ENCODE measurements around the gene TPRG1L.

Gene TPRG1L

DNA sequence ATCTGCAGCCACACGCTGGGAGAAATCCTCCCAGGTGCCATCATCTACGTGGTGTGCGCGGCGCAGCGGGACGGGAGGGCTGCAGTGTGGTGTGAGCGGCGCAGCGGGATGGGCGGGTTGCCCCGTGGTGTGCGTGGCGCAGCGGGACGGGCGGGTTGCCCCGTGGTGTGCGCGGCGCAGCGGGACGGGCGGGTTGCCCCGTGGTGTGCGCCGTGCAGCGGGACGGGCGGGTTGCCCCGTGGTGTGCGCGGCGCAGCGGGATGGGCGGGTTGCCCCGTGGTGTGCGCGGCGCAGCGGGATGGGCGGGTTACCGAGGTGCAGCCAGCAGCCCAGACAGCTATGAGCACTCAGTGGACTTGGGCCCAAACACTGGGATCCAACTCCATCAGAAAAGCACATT, 20.4 kb downstream of the TPRG1L start:
- no peak for DNase-seq (ENCODE audit: low read depth in 2 of 2)

DNA sequence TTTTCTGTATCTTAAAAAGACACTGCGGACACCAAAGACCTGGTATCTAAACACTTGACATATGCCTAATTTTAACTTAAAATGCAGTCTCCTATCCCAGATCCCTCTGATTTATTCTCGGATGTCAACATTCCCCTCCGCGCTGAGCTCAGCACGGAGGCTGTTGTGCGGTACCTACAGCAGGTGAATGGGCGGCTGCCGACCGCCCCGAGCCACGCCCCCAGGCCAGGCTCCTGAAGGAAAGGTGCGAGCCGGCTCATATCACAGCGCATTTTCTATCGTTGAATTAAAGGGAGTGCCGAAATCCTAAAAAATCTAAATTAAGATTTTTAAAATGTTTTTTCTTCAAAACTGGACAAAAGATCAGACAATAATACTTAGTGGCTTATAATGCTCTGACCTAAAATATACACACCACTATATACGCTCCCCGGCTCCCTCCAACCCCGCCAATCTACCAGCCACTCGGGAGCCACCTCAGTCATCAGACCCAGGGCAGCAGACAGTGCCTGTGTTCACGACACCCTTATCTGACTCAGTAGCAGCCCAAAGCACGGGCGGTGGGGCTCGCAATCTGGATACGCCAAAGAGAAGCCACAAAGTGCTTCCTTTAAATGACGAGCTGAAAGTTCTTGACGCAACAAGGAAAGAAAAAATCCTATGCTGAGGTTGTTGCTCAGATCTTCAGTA, 21.0 kb downstream of the TPRG1L start:
- DNase-seq (ENCODE audit: low read depth in 2 of 2): no peak

DNA sequence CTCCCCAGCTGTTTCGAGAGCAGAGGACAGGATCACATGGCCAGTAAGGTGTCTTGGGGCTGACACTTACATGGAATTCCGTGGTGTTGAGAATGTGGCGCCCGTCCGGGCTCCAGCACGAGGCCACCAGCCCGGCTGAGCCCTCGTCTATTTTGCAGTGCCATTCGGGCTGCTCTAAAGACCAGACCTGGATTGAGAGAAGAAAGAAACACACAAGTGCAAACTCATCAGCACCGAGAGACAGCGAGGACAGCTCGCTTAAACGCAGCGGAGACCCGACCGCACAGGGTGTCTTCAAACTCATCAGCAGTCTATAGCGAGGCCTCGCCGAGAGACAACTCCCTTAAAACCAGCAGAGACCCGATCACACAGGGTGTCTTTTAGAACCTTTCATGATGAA, 21.8 kb downstream of the TPRG1L start:
- no peak for DNase-seq (ENCODE audit: low read depth in 2 of 2)

DNA sequence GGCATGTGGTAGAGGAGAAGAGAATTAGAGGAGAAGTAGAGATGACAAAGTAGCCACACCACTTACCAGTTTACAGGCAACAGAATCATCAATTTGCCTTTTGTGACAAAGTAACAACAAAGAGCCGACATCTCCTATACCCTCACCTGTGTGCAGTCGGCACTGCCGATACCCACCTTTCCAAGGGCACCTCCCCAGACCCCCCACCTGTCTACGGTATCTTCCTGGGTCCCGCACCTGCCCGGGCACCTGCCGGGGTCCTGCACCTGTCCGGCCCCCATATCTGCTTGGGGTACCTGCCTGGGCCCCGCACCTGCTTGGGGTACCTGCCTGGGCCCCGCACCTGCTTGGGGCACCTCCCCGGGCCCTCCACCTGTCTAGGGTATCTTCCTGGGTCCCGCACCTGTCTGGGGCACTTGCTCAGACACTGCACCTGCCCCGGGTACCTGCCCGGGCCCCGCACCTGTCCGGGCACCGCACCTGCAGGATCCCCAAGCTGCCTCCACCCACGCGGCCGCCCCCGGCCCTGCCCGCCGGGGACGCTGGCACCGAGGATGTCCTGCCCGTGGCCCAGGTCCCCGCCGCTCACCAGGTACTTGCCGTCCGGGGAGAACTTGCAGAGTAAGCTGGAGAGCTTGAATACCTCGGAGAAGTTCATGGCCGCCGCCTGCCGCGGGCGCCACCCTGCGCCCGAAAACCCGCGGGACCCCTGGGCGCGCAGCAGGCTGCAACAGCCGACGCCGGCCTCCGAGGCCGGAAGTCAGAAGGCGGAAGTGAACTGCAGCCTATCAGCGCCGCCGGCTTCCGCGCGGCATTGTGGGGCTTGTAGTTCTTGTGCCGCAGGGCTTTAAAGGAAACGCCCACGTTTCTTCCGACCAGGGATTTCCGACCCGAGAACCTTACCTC, 24.8 kb downstream of the TPRG1L start, which contains the start of gene WRAP73:
WRAP73 (minus strand) TSS at position 762 of the 906 bp plus-strand sequence; CDS start at position 658, 104 bp downstream.
- DNase-seq (ENCODE audit: low read depth in 2 of 2): peak; percentile 85 to 88

DNA sequence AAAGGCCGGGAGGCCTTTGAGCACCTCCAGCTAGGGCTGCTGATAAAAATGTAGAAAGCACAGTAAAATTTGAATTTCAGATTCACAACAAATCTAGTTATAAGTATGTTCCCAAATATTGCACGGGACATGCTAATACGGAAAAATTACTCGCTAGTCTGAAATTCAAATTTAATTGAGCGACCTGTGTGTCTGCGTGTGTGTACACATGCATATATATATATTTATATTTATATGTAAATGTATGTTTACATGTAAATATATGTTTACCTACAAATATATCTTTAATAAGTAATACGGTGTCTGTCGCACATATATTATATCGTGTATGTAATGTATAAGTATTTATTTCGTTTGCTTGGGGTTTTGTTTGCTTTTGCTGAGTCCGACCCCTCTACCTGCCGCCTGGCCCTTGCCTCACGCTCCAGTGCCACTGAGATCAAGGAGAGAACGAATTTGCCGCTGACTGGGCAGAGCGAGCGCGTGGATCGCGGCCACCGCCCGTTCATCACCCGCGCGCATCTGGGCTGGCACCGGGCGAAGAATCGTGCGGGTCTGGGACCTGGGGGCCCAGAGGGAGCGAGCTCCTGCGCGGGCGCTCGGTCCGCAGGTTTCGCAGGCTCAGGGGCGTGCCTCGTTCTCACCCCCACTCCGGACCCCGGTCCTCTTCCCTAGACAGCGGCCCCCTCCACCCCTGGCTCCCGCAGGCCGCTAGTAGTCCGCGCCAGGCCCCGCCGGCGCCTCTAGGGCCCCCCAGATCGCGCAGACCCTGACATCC, 25.6 kb downstream of the TPRG1L start:
- DNase-seq (ENCODE audit: low read depth in 2 of 2): no peak

DNA sequence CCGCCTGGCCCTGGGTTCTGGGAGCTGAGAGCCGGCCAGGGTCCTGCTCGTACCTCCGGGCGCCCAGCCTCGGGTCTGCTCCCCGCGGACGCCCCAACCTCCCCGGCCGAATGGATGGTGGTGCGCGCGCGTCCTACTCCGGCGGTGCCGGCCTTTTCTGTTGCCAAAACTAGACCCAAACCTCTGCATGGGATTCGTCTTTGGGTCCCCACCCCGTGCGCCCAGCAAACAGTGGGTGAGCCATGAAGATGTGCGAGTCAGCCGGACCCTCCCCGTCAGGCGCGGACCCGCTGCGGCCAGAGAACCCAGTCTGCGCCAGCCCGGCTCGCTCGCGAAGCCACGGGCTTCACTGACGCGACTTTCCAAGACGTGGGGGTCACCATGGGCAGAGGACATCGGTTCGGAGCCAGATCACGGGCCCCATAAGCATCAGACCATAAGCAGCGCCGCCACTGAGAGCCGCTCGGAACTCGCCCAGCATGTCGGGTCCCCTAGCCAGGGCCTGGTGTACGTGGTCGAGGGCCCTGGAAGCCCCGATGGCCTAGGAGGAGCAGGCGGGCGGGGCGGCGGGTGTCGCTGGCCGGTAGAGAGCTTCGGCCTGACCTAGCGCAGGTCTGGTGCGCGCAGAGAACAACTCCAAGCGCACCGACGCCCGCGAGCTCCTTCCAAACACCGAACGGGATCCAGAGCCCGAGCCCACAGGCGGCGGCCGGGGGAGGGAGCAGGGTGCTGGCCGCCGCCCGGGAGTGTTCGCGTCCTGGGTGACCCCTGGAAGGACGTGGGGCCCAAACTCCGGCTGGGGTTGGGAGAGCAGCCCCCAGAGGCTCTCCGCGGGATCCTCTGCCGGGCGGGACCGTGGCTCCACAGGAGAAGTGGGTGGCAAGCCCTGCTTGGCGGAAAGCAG, 26.5 kb downstream of the TPRG1L start:
- no peak for DNase-seq (ENCODE audit: low read depth in 2 of 2)

DNA sequence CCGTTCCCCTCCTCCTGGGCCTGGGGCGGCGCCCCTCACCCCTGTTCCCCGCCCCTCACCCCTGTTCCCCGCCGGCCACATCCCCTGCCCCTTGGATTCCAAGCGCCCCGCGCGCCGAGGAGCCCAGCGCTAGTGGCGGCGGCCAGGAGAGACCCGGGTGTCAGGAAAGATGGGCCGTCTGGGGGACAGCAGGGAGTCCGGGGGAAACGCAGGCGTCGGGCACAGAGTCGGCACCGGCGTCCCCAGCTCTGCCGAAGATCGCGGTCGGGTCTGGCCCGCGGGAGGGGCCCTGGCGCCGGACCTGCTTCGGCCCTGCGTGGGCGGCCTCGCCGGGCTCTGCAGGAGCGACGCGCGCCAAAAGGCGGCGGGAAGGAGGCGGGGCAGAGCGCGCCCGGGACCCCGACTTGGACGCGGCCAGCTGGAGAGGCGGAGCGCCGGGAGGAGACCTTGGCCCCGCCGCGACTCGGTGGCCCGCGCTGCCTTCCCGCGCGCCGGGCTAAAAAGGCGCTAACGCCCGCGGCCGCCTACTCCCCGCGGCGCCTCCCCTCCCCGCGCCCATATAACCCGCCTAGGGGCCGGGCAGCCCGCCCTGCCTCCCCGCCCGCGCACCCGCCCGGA, 27.2 kb downstream of the TPRG1L start, which contains the start of gene TP73:
TP73 (plus strand) TSS at position 587 of the 618 bp plus-strand sequence. CDS start 29,850 bp downstream, outside the sequence.
- no peak for DNase-seq (ENCODE audit: low read depth in 2 of 2)

DNA sequence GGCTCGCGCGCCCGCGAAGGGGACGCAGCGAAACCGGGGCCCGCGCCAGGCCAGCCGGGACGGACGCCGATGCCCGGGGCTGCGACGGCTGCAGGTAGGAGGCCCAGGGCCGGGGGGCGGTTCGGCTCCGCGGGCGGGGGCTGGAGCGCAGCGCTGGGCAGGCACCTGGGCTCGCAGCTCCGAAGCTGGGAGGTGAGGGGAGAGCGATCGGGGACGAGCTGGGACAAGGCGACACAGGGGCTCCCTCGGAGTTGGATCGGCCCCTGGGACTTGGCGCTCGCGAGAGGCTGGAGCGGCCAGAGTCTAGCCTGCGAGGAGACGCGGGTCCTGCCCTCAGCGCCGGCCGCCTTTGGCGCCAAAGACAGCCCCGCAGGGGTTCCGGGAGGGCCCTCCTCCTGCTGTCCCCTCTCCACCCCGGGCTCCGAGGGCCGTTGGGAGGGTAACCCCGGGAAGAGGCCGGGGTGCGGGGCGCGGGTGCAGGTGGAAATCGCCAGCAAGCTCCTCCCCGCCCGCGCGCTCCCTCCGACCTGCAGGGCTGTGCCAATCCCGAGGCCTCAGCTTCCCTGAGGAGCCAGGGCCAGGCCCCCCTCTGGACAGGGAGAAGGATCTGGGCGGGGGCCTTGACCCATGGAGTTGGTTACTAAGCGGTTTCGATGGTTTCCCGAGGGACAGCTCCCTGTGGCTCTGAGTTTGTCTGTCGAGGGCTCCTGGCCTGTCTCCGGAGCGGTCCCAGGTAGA, 27.9 kb downstream of the TPRG1L start:
- no peak for DNase-seq (ENCODE audit: low read depth in 2 of 2)

DNA sequence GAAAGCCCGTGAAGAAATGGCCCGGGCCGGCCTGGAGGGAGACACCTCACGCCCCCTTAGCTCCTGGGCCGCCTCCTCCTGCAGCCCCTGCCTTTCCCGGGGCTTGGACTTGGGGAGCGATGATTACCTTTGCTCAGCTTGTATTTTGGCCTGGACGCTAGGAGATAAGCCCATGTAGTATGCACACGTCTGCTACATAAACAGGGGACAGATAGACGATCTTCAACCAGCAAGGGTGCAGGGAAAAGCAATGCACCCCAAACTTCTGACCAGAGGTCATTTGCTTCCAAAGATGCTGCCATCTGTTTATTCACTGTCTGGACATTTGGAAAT, 28.4 kb downstream of the TPRG1L start:
- no peak for DNase-seq (ENCODE audit: low read depth in 2 of 2)

DNA sequence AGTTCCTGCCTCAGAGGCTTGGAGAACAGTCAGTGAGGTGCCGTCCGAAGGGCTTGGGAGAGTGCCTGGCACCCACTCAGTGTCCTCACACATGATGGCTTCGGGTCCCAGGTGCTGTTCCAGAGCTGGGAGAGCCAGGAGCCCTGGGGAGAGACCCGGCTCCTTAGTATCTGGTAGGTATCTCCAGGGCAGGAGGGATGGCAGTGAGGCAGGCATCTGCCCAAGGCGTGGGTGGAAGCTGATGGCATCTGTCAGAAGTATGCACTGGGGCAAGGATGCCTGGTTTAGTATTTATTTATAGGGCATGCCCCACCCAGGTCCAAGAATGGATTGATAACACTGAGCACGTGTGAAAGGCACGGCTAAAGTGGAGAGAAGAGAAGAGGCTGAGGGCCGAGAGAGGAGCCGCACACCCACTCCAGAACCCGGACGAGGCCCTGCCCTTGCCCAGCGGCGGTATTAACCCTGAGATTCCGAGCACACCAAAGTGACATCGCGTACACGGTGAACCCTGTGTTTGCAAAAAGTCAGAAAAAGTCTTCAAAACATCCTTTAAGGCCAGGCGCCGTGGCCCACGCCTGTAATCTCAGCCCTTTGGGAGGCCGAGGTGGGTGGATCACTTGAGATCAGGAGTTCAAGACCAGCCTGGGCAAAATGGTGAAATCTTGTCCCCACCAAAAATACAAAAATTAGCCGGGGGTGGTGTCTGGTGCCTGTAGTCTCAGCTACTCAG, 29.9 kb downstream of the TPRG1L start:
- no peak for DNase-seq (ENCODE audit: low read depth in 2 of 2)

DNA sequence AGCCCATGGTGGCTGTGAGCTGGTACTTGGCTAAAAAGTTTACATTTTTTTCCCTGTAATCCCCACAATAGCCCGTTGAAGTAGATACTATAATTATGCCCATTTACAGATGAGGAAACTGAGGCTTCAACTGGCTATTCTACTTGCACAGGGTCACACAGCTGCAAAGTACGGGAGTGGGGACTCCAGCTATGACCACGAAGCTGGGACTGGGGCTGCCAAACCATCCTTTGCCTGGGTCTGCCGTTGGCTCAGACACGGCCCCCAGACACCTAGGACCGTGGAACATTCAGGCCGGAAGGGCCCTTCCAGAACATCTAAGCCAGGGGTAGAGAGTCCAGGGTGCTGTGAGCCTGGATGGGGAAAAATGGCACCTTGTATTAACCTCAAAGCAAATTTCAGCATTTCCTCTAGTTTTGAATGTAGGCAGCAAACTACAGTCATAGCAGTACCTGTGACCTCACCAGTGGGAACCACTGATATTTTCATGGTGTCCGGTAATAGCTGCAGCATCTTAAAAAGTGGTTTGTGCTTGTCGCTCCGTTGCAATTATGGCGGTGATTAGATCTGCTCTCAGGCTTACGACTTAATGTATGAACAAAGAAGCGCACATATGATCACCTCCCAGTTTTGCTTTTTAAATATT, 31.8 kb downstream of the TPRG1L start:
- no peak for DNase-seq (ENCODE audit: low read depth in 2 of 2)

DNA sequence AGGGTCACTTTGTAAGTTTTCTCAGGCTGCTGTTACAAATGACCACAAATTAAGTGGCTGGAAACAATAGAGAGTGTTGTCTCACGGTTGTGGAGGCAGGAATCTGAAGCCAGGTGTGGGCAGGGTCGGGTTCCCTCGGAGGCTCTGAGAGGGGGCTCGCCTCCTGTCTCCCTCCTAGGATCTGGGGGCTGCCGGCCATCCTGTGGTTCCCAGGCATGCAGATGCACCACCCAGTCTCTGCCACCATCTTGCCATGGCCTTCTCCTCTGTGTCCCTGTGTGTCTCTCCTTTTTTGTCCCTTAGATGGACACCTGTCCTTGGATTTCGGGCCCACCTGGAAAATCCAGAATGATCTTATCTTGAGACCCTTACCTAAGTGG, 32.3 kb downstream of the TPRG1L start:
- no peak for DNase-seq (ENCODE audit: low read depth in 2 of 2)

DNA sequence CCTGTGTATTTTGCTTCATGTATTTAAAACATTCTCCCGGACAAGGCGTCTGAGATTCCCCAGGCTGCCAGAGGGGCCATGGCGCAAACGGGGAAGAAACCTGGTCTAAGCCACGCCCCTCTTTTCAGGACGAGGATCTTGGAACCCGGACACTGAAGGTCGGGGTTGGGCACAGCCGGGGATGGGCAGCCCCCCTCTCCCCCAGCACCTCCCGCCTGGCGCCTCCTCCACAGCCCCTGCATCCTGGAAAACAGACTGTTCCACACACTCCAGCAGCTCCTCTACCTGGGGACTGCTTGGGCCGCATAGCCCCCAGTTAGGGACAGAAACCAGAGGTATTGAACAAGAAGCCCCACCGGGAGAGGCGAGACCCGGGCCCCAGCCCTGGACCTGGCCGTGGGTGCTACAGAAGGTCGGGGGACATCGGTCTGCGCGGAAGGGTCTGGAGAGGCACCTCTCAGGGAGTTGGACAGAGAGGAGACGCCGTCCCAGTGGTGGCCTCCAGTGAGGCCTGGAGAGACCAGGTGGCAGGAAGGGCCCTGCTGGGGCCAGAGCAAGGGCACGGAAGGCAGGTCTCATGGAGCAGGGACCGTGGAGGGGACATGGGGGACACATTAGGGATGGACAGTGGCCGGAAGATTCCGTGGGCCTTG, 32.9 kb downstream of the TPRG1L start:
- DNase-seq (ENCODE audit: low read depth in 2 of 2): no peak

DNA sequence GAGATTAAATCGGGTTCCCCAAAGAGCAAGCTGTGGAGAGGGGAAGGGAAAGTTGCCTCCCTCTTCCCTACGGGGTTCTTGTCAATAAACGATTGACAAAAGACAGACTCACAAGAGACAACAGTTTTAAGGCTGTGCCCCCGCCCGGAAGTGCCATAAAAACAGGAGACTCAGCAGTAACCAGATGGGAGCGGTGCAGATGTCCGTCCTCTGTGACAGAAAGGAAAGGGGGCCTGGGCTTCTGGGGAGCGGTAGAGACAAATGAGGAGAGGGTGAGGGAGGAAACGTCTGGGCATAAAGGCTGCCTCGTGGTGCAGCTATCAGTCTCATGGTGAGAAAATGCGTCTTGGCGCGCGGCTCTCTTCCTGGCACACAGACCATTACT, 33.4 kb downstream of the TPRG1L start:
- no peak for DNase-seq (ENCODE audit: low read depth in 2 of 2)

DNA sequence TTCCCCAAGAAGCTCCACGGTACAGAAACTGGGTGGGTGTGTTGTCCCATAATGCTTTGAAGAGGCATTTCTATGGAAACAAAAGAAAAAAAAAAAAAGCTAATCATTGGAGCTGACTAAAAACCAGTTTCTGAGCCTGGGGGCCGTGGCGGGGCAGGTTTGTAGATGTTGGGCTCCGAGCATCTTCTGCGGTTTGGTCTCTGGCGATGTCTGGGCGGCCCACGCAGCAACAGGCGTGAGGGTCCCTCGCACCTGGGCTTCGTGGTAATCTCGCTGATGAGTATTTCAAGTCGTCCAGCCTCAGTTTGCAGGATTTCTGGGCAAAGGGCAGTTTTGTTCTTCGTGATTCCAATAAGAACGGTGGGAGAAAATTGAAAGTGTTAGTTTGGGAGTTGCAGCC, 34.3 kb downstream of the TPRG1L start:
- DNase-seq (ENCODE audit: low read depth in 2 of 2): no peak

DNA sequence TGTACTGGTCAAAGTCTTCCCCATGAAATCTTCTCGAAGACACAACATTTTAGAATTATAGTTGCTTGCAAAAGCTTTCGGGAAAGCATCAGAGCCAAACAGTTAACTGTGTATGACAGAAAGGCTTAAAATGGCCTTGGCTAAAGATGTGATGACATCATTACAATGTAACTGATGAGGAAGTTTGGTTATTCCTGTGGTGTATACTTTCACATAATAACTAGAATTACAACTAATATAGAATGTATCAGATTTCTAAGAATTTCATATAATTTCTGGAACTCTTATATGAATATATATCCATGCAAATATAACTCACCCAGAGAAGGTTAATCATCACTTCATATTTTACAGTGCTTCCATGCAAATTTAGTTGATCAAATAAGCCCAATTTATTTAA, 35.9 kb downstream of the TPRG1L start:
- DNase-seq (ENCODE audit: low read depth in 2 of 2): no peak

DNA sequence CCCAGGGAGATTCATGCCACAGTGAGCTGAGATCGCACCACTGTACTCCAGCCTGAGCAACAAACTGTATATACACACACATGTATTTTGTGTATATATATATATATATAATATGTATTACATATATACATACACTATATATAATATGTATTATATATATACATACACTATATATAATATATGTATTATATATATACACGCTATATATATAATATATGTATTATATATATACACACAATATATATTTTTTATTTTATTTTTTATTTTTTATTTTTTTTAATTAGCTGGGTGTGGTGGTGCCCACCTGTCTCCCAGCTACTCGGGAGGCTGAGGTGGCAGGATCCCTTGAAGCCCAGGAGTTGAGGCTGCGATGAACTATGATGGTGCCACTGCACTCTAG, 36.8 kb downstream of the TPRG1L start:
- no peak for DNase-seq (ENCODE audit: low read depth in 2 of 2)

DNA sequence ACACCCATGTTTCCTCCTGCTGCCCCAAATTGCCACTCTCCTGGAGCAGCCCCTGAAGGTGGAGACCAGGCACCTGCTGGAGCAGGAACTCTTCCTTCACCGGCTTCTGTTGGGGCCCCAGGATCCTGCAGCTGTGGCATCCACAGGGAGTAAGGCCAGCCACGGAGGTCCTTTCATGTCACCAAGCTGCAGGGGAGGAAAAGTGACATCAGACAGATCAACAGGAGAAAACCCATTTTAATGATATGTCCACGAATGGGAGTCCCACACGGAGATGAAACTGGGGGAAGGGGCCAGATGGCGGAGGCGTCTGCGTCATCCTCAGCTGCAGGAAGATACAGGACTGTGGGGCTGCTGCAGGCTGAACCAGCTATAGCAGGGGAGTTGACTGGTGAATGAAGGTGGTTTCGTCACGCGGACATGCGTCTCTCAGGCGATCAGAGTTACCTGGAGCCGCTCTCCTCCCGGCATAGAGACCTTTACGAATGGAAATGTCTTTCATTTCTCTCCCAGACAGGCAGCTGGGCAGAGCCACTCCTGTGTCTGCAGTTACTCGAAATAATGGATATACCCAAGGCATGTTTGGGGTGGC, 37.4 kb downstream of the TPRG1L start:
- no peak for DNase-seq (ENCODE audit: low read depth in 2 of 2)

Data from stimulated activated CD4-positive, alpha-beta T cell treated with anti-CD3 and anti-CD28 coated beads, Interleukin-15, amount 100 ng/mL, for 48 hours (primary cell).